Gastroesophageal sphincter (tissue), 4 donors: ENCODE measurements around the gene GALNT18. TPM values are rescaled to one million over a fixed set of nuclear protein-coding genes. Genes with fewer than 3 reads are reported as not detected.

Experiments
- ATAC-seq: fragments of 150-250 bp; one replicate; pipeline ENCODE4 v1.9.1; 2016; ENCODE audit warnings: mild to moderate bottlenecking, moderate library complexity
- H3K27ac ChIP-seq, 4 donors: fragments of 200-600 bp; sonication (generic) in 3 of 4; 1 replicate in 3 of 4; 2 replicates in 1 of 4; pipeline ENCODE4 v1.5.1; 2016 to 2019
- H3K27me3 ChIP-seq: fragments of 200-600 bp; sonication (generic); one replicate; pipeline ENCODE4 v1.5.1; 2019
- H3K36me3 ChIP-seq, 2 donors: fragments of 200-600 bp; sonication (generic); one replicate each; pipeline ENCODE4 v1.5.1; 2019; ENCODE audit warnings: control low read depth in 1 of 2
- H3K4me1 ChIP-seq, 3 donors: fragments of 200-600 bp; sonication (generic); 1 replicate in 2 of 3; 2 replicates in 1 of 3; pipeline ENCODE4 v1.5.1; 2016 to 2019; ENCODE audit warnings: control low read depth in 2 of 3
- H3K4me3 ChIP-seq, 2 donors: fragments of 200-600 bp; sonication (generic); one replicate each; pipeline ENCODE4 v1.5.1; 2019; ENCODE audit warnings: mild to moderate bottlenecking in 1 of 2, moderate library complexity in 1 of 2
- H3K9me3 ChIP-seq, 3 donors: fragments of 200-600 bp; sonication (generic); one replicate each; pipeline ENCODE4 v1.5.1; 2017 to 2019; ENCODE audit warnings: control low read depth in 2 of 3
- CTCF ChIP-seq, 4 experiments: fragments of 200-600 bp in 2 of 4; fragments of 450-650 bp in 2 of 4; sonication (generic) in 1 of 4; IDR thresholded peaks; one replicate each; pipeline ENCODE4 v1.5.1; 2017 to 2019; ENCODE audit warnings: antibody characterized with exemption in 4 of 4, mild to moderate bottlenecking in 2 of 4, moderate library complexity in 2 of 4
- EP300 ChIP-seq: sonication (generic); formaldehyde crosslinking; IDR thresholded peaks from one replicate; pipeline ENCODE4 v1.6.1; 2017; ENCODE audit warnings: antibody characterized with exemption, mild to moderate bottlenecking
- POLR2A ChIP-seq, 2 donors: fragments of 450-650 bp; IDR thresholded peaks; one replicate each; pipeline ENCODE4 v1.6.1; 2017; ENCODE audit warnings: antibody characterized with exemption in 2 of 2, mild to moderate bottlenecking in 2 of 2, moderate library complexity in 1 of 2
- POLR2AphosphoS5 ChIP-seq: sonication (generic); formaldehyde crosslinking; IDR thresholded peaks from one replicate; pipeline ENCODE4 v1.6.1; 2017; ENCODE audit warnings: antibody characterized with exemption
- WGBS, 2 donors: methylation state at CpG; one replicate each; pipeline ENCODE4 v1.1.5; 2018; ENCODE audit warnings: low coverage in 1 of 2; 5-methylcytosine and 5-hydroxymethylcytosine counted together
- total RNA-seq, 4 donors: library from RNA; depleted of rRNA; stranded (reverse); fragments of >200 nt; gene quantifications; one replicate each; pipeline ENCODE4 v1.1.0, GENCODE V29; 2016

The GALNT18 gene
- total RNA-seq, 4 donors from 2014 or later: 16.0 to 65.6 (median 35.2) TPM

GRCh38 chr11:11641581-11641980 lies 19.8 kb upstream of the GALNT18 start:
- no peak for ATAC-seq

GRCh38 chr11:11640996-11641395 lies 19.2 kb upstream of the GALNT18 start:
- Histone ChIP-seq H3K4me3 (no peak overlapping the region), H3K27ac (peak overlapping the region in 1 of 4 donors; percentile 51), H3K27me3 (no peaks in the 10 kb centered on the region), H3K36me3 (no peaks in the 10 kb centered on the region), H3K4me1 (no peaks in the 10 kb centered on the region), H3K9me3 (no peaks in the 10 kb centered on the region)
- ATAC-seq: no peak
- TF ChIP-seq CTCF (IDR thresholded peaks at IDR 0.05) (no peak), POLR2A (IDR thresholded peaks at IDR 0.05) (no peak), EP300 (no peak), POLR2AphosphoS5 (no peak)
- WGBS, 2 donors: 79 to 80% methylated on average over 1 to 5 of the region's 5 CpGs

More at GRCh38 chr11:11641581-11641980, 19.8 kb upstream of the GALNT18 start:
- TF ChIP-seq POLR2A (IDR thresholded peaks at IDR 0.05): no peak
- no peak for TF ChIP-seq POLR2AphosphoS5
- no peak for TF ChIP-seq EP300
- TF ChIP-seq CTCF (IDR thresholded peaks at IDR 0.05): no peak
- Histone ChIP-seq H3K36me3 (no peaks in the 10 kb centered on the region), H3K4me3 (no peak overlapping the region), H3K4me1 (no peaks in the 10 kb centered on the region), H3K27me3 (no peaks in the 10 kb centered on the region), H3K9me3 (no peaks in the 10 kb centered on the region), H3K27ac (peak overlapping the region in 1 of 4 donors; percentile 51)
- WGBS, 2 donors: 50% methylated on average over 1 of the region's 1 CpG; no CpG with 5 or more reads in 1 of the 2 donors

DNA sequence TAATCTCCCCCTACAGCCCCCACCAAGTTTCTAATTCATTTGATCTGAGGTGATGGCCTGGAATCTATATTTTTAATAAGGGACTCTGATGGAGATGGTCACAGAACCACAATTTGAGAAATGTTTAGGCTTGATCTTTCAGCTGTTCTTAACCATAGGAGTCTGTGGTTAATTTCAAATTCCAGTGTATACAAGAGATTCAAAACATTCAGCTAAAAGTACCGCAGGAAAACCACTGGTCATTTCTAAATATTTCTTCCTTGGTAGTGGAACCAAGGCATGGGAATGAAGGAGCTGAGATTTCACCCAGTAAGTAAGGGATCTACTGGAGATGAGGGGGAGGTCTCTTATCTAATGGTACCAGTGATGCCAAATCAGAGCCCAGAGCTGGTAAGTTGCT lies 18.3 kb upstream of the GALNT18 start:
- no peak overlapping the region for H3K27ac ChIP-seq

GRCh38 chr11:11636671-11637070 lies 14.9 kb upstream of the GALNT18 start:
- TF ChIP-seq POLR2A (IDR thresholded peaks at IDR 0.05): no peak
- no peak for TF ChIP-seq EP300
- TF ChIP-seq CTCF (IDR thresholded peaks at IDR 0.05): no peak
- no peak for TF ChIP-seq POLR2AphosphoS5
- H3K27me3 ChIP-seq: no peaks in the 10 kb centered on the region
- H3K9me3 ChIP-seq: no peaks in the 10 kb centered on the region
- no peak for ATAC-seq
- H3K36me3 ChIP-seq: no peaks in the 10 kb centered on the region
- H3K4me1 ChIP-seq: no peaks in the 10 kb centered on the region
- no peak overlapping the region for H3K27ac ChIP-seq
- H3K4me3 ChIP-seq: no peak overlapping the region
- 71 to 100% methylated on average over 1 of the region's 3 CpGs for WGBS, 2 donors

More for the DNA sequence above, 18.3 kb upstream of the GALNT18 start:
- TF ChIP-seq EP300 (no peak), POLR2A (IDR thresholded peaks at IDR 0.05) (no peak), CTCF (IDR thresholded peaks at IDR 0.05) (no peak), POLR2AphosphoS5 (no peak)
- no peaks in the 10 kb centered on the region for H3K36me3 ChIP-seq
- H3K4me1 ChIP-seq: no peaks in the 10 kb centered on the region
- no peaks in the 10 kb centered on the region for H3K9me3 ChIP-seq
- no peaks in the 10 kb centered on the region for H3K27me3 ChIP-seq
- 86 to 100% methylated on average over 1 of the region's 1 CpG for WGBS, 2 donors
- ATAC-seq: no peak
- no peak overlapping the region for H3K4me3 ChIP-seq

- WGBS, 2 donors: 34 to 63% methylated on average over 2 of the region's 5 CpGs
- Histone ChIP-seq H3K9me3 (no peaks in the 10 kb centered on the region), H3K4me3 (no peak overlapping the region), H3K27ac (no peak overlapping the region), H3K36me3 (no peaks in the 10 kb centered on the region), H3K27me3 (no peaks in the 10 kb centered on the region), H3K4me1 (no peaks in the 10 kb centered on the region)
- TF ChIP-seq EP300 (no peak), CTCF (IDR thresholded peaks at IDR 0.05) (peak in 2 of 4 experiments; percentile 16 to 38), POLR2AphosphoS5 (no peak), POLR2A (IDR thresholded peaks at IDR 0.05) (no peak)
- ATAC-seq: no peak
Measured at GRCh38 chr11:11635443-11635842, 13.6 kb upstream of the GALNT18 start.
